IPS-15b (cell line): Measurements from ENCODE around the gene EXOC6.

Source experiments
- H3K27me3 ChIP-seq: one replicate; pipeline ENCODE4 v1.6.1; 2013; ENCODE audit warnings: low read length; ENCODE audit not compliant: control insufficient read depth, insufficient read depth
- H3K36me3 ChIP-seq: one replicate; pipeline ENCODE4 v1.6.1; 2013; ENCODE audit warnings: low read length; ENCODE audit not compliant: control insufficient read depth, insufficient read depth
- H3K4me1 ChIP-seq: one replicate; pipeline ENCODE4 v1.6.1; 2013; ENCODE audit warnings: mild to moderate bottlenecking, low read length; ENCODE audit not compliant: control insufficient read depth, insufficient read depth
- H3K4me3 ChIP-seq: one replicate; pipeline ENCODE4 v1.5.1; 2013; ENCODE audit warnings: low read depth, low read length
- H3K9ac ChIP-seq: one replicate; pipeline ENCODE4 v1.6.1; 2013; ENCODE audit warnings: low read depth, mild to moderate bottlenecking, low read length
- H3K9me3 ChIP-seq: one replicate; pipeline ENCODE4 v1.6.1; 2013; ENCODE audit warnings: mild to moderate bottlenecking, low read length; ENCODE audit not compliant: control insufficient read depth, insufficient read depth

EXOC6 gene

DNA sequence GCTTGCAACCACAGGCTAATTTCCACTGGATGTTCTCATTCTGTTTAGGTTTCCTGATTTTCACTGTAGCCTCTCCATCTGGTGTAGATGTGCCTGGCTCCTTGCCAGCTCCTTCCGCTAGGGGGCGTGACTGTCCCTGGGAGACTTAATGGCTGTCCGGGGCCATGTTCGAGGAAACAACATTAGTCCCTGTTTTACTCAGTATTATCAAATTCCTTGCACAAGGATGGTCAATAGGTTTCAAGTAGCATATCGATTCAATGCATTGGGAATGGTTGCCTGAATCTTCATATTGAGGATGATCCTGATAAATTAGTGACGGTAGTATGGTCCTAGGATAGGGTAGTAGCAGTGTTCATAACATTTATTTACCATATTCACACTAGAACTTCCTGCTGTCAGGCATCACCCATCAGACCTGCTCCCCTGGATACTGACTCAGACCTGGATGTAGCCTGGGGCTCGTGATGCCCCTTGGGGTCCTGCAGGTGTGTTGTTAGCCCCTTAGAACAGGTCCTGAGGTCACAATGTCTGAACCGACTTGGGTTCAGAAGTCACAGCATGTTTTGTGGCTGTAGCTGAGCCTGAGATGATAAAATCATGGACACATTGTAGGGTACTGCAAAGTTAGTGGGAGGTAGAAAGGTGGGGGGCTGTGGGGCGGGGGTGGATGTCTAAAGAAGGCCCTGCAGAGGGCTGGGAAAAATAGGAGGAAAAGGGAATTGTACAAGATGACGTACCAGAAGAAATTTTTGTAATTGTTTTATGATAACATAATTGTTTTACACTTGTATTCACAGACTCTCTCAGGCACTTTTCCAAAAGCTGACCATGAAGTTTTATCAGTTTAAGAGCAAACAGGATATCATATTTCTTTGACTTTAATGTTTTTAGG lies 8.9 kb upstream of the EXOC6 start:
- H3K4me1 ChIP-seq = peaks cover under 1% of the 10 kb centered on the region
- H3K9me3 ChIP-seq = no peaks in the 10 kb centered on the region
- H3K4me3 ChIP-seq = no peak overlapping the region
- H3K36me3 ChIP-seq = no peaks in the 10 kb centered on the region
- H3K27me3 ChIP-seq = no peaks in the 10 kb centered on the region
- no peak overlapping the region for H3K9ac ChIP-seq

DNA sequence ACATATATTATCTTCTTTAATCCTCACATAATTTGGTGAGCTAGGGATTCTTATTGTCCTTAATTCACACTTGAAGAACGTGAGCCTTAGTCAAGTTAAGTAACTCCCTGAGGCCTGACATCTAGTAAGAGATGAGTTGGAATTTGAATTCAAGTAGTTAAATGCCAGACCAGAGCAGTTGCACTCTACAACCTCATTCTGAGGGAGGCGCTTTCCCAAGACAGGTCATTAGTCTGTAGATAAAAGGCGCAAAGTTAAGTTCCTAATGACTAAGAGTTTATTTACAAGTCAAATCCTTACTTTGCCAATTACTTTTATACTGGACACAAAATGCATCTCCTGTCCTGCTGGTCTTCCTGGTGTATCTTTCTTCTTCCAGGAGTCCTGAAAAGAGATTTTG lies 3.6 kb upstream of the EXOC6 start:
- peaks cover 33% of the 10 kb centered on the region for H3K27me3 ChIP-seq
- peaks cover 6% of the 10 kb centered on the region for H3K9me3 ChIP-seq

GRCh38 chr10:92845921-92846320 lies 2.4 kb upstream of the EXOC6 start:
- H3K9me3 ChIP-seq = peaks cover 6% of the 10 kb centered on the region
- H3K4me3 ChIP-seq = no peak overlapping the region
- H3K36me3 ChIP-seq = no peaks in the 10 kb centered on the region
- H3K27me3 ChIP-seq = peaks cover 44% of the 10 kb centered on the region
- H3K9ac ChIP-seq = no peak overlapping the region
- H3K4me1 ChIP-seq = peaks cover 5% of the 10 kb centered on the region

More for the DNA sequence above, 3.6 kb upstream of the EXOC6 start:
- Histone ChIP-seq H3K4me1 (peaks cover 5% of the 10 kb centered on the region), H3K36me3 (no peaks in the 10 kb centered on the region), H3K4me3 (no peak overlapping the region), H3K9ac (no peak overlapping the region)

- Histone ChIP-seq H3K9ac (no peak overlapping the region), H3K27me3 (peaks cover 44% of the 10 kb centered on the region), H3K4me3 (no peak overlapping the region), H3K4me1 (peaks cover 5% of the 10 kb centered on the region), H3K36me3 (no peaks in the 10 kb centered on the region), H3K9me3 (peaks cover 6% of the 10 kb centered on the region)
These were observed 2.0 kb upstream of the EXOC6 start for GRCh38 chr10:92846344-92846743.

GRCh38 chr10:92846854-92847201 lies 1.5 kb upstream of the EXOC6 start:
- Histone ChIP-seq H3K9ac (no peak overlapping the region), H3K9me3 (peaks cover 6% of the 10 kb centered on the region), H3K36me3 (no peaks in the 10 kb centered on the region), H3K4me3 (no peak overlapping the region), H3K27me3 (peaks cover 48% of the 10 kb centered on the region), H3K4me1 (peaks cover 5% of the 10 kb centered on the region)

DNA sequence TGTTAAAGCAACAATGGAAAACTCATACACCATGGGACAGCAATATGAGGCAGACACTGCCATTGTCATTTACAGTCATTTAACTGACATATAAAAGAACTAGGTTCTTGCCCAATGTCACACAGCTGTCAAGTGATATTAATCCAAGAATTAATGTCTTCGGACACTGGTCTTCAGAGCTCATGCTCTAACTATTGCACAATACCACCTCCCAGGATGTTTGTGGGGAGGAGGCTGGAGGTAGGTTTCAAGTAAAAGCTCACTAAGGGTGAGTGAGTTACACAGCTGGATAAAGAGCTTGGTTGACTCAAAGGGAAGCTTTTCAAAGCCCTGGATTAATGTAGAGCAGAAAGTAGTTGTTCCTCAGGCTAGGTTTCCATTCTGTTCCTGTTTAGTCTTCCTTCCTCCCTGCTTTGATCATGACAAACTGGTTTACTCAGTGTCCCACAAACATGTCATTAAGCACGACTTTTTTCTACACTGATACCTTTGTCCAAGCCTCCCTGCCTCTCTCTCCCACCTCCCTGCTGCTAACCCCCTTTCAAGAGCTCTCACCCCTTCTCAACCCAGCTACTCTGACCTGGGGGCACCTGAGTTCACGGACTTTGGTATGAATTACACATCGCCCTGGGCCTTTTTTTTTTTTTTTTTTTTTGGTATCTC lies 987 bp upstream of the EXOC6 start:
- Histone ChIP-seq H3K9ac (no peak overlapping the region), H3K4me1 (peaks cover 5% of the 10 kb centered on the region), H3K4me3 (no peak overlapping the region), H3K36me3 (no peaks in the 10 kb centered on the region), H3K9me3 (peaks cover 6% of the 10 kb centered on the region), H3K27me3 (peaks cover 50% of the 10 kb centered on the region)

DNA sequence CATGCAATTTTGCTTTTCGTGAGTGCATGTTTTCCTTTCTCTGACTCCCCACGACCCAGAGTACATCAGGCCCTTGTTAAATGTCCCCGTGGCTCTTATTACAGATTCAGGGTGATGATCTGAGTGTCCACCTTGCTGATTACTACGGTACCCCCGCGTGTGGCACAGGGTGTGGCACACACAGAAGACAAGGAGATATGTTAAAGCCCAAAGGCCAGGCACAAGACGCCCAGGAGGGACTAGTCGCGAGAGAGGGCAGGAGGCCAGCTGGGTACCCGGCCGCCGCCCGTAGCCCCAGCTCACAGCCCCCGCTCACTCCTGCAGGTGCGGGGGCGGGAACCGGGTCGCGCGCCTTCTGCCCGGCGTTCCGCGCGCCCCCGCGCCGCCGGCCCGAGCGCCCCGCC lies 281 bp upstream of the EXOC6 start:
- peaks cover 5% of the 10 kb centered on the region for H3K4me1 ChIP-seq
- peaks cover 50% of the 10 kb centered on the region for H3K27me3 ChIP-seq
- no peak overlapping the region for H3K9ac ChIP-seq
- no peaks in the 10 kb centered on the region for H3K36me3 ChIP-seq
- peaks cover 6% of the 10 kb centered on the region for H3K9me3 ChIP-seq
- H3K4me3 ChIP-seq = peak overlapping the region; percentile 49

GRCh38 chr10:92849234-92849525 lies 860 bp downstream of the EXOC6 start:
- Histone ChIP-seq H3K9ac (no peak overlapping the region), H3K9me3 (peaks cover 6% of the 10 kb centered on the region), H3K27me3 (peaks cover 50% of the 10 kb centered on the region), H3K36me3 (no peaks in the 10 kb centered on the region), H3K4me1 (peaks cover 5% of the 10 kb centered on the region), H3K4me3 (peak overlapping the region; percentile 49)

GRCh38 chr10:92849576-92850090 lies 1.3 kb downstream of the EXOC6 start:
- H3K4me1 ChIP-seq = peaks cover 2% of the 10 kb centered on the region
- peaks cover 6% of the 10 kb centered on the region for H3K9me3 ChIP-seq
- no peaks in the 10 kb centered on the region for H3K36me3 ChIP-seq
- peaks cover 50% of the 10 kb centered on the region for H3K27me3 ChIP-seq
- H3K4me3 ChIP-seq = peak overlapping the region; percentile 49
- H3K9ac ChIP-seq = no peak overlapping the region

DNA sequence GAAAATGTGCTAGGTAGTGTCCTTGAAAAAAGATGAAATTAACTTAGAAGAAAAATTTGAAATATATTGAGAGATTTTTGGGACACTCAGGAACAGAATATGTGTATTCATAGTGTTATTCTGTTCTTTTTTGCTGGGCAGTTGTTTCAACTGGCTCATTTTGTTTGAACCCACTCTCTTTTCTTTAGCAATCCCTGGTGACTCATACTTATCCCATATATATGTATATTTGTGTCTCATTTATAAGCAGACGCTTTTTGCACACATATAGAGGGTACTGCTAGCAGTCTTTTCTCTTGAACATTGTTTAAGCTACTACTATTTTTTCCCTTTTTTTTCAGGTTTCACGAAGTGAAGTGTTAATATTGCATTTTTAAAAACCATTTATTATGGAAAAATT lies 1.9 kb downstream of the EXOC6 start:
- Histone ChIP-seq H3K36me3 (no peaks in the 10 kb centered on the region), H3K27me3 (peaks cover 50% of the 10 kb centered on the region), H3K9ac (no peak overlapping the region), H3K9me3 (peaks cover 6% of the 10 kb centered on the region), H3K4me3 (no peak overlapping the region), H3K4me1 (no peaks in the 10 kb centered on the region)

DNA sequence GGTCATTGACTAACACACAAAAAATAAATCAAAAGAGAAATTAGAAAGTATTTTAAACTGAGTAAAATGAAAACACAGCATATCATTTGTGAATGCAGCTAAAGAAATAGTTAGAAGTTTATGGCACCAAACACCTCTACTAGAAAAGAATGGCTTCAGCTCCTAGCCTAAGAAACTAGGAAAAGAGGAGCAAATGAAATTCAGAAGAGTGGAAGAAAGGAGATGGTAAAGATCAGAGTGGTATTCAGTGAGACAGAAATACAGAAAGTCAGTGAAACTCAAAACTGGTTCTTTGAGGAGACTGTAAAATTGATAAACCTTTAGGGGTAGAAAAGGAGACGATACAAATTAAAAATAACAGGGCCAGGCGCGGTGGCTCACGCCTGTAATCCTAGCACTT lies 2.7 kb downstream of the EXOC6 start:
- Histone ChIP-seq H3K9ac (no peak overlapping the region), H3K27me3 (peaks cover 47% of the 10 kb centered on the region), H3K4me3 (no peak overlapping the region), H3K9me3 (peaks cover 6% of the 10 kb centered on the region), H3K4me1 (no peaks in the 10 kb centered on the region), H3K36me3 (no peaks in the 10 kb centered on the region)

DNA sequence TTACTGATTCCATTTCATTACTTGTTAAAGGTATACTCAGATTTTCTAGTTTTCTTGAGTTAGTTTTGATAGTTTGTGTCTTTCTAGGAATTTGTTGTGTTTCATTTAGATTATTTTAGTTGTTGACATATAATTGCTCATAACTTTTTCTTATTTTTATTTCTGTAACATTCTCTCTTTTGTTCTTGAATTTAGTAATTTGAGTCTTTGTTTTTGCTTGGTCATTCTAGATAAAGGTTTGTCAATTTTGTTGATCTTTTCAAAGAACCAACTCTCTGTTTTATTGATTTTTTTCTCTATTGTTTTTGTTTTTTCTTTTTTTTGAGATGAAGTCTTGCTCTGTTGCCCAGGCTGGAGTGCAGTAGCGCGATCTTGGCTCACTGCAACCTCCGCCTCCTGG lies 7.2 kb downstream of the EXOC6 start:
- peaks cover 3% of the 10 kb centered on the region for H3K9me3 ChIP-seq
- no peaks in the 10 kb centered on the region for H3K4me1 ChIP-seq
- H3K4me3 ChIP-seq = no peak overlapping the region
- no peak overlapping the region for H3K9ac ChIP-seq
- H3K36me3 ChIP-seq = no peaks in the 10 kb centered on the region
- H3K27me3 ChIP-seq = peaks cover 10% of the 10 kb centered on the region
